GM19240 (cell line): ENCODE data around the gene ABCC5.
"Not testable (repeated sequence)": the region's sequence is repeated elsewhere in the genome, so short reads cannot be mapped to it uniquely, and the experiment has no call there.

Experiments used
- DNase-seq: peaks from one replicate; pipeline ENCODE4 v3.0.0; 2011; ENCODE audit warnings: low spot score; ENCODE audit not compliant: insufficient read length

ABCC5 gene

DNA sequence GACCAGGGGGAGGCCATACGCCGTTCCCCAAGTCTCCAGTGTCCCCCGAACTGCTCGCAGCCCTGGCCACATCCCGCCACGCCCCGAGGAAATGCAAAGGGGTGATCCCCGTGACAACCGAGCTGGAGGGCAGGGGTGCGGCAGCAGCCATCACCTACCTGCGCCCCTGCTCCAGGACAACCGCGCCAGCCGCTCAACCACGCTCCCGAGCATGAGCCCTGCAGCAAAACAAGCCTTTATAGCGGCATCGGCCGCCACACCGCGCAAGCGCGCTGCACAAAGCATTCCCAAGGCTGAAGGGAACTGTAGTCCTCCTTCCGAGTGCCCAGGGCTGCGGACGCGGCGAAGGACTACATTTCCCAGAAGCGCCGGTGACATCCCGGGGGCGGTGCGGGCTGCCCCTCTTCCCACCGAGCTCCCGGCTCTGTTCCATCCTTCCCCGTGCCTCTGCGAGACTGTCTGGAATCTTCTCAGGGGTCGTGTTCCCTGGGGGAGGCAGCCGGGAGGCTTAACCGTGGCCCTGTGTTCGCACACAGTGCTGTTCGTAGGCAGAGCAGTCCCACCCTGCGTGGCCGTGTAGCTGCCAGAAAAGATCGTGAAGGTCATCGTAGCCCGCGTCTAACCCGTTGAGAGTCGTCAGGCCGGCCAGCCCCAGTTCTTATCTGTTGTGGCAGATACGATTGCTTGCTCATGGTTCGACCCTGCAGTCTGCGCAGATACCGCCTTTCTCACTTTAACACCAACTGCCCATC, at the start of gene ABCC5:
Gene ABCC5 (minus strand): TSS at position 213 of the 752 bp plus-strand sequence. CDS start 3,492 bp downstream, outside the sequence.
- DNase-seq = peak; percentile 86

DNA sequence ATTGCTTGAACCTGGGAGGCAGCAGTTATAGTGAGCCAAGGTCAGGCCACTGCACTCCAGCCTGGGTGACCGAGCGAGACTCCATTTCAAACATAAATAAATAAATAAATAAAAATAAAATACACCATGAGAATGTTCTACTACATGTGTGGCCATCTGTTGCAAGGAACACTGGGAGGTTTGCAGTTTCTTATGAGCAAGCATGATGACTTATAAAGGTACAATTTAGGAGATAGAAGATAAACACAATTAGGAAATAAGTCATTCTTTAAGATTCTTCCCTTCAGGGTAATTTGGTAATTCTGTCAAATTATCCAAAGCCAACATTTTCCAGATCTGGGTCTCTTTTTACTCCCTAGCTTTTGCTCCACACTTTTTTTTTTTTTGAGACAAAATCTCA, 48.5 kb upstream of the ABCC5 start:
- no peak for DNase-seq

- no peak for DNase-seq
Observed at GRCh38 chr3:184062637-184063036, 45.0 kb upstream of the ABCC5 start.

DNA sequence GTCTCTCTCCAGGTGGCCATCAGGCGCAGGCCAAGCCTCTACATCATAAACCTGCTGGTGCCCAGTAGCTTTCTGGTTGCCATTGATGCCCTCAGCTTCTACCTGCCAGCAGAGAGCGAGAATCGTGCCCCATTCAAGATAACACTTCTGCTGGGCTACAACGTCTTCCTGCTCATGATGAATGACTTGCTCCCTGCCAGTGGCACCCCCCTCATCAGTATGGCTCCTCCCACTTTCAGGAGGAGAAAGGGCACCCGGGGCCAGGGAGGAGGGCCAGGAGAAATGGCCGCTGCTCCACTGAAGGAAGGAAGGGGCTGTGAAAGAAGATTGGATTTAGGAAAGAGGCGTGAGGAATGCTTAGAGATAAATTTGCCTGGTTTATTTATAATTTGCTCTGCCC, 41.7 kb upstream of the ABCC5 start:
- DNase-seq = no peak

DNA sequence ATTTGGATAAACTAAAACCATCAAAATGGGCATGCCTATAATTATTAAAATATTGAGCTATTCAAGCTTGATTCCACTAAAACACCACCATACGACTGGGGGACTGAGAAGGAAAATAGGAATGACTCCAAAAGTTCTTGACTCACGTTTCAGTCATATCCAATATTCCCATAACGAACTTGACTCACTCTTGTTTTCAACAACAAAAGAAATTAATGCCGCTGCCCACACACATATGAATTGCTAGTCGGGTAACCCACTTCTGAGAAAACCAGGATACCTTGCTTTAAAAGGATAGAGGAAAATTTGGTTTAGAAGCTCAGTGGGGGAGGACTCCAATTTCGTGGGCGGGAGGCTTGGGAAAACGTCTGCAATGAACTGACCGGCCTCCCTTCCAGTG, 40.3 kb upstream of the ABCC5 start:
- no peak for DNase-seq

DNA sequence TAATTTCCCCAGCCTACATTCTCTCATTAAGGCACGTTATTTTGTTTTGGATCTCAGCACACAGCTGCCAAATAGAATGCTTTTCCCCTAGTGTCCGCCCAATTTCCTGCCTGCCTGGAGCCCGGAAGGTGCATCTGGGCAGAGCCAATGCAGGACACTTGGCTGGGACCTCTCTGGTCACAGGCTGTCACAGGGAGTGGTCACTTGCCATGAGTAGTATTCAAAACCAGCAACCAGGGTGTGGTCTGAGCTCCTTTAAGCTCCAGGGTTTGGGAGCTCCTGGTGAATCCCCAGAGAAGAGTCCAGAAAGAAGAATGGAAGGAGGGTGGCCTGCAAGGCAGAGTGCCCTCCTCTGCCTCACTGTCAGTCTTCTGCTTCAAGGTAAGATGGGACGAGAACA, 35.1 kb upstream of the ABCC5 start, which contains the start of gene HTR3C:
Gene HTR3C (plus strand): TSS at position 281 of the 400 bp plus-strand sequence. CDS start 34 bp downstream, at position 315.
- no peak for DNase-seq

DNA sequence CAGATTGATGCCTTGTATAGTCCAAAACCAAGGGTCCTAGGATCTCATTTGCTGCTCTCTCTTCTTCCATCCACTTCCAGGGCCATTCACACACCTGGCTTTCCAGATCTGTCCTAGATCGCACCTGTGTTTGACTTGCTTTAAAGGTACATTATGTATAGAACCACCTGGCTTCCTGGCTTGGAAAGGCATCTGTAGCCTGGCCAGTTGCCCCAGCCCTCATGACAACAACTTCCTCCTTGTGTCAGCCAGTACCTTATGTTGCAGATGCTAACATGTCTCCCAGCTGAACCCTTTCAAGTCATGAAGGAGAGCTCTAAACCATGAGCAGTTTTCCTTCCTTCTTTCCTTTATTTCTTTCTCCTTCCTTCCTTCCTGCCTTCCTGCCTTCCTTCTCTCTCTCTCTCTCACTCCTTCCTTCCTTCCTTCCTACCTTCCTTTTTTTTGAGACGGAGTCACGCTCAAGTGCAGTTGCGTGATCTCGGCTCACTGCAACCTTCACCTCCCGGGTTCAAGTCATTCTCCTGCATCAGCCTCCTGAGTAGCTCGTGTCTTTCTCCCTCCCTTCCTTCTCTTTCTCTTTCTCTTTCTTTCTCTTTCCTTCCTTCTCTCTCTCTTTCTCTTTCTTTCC, 32.6 kb upstream of the ABCC5 start:
- DNase-seq = no peak

GRCh38 chr3:184045995-184046394, 28.3 kb upstream of the ABCC5 start:
- no peak for DNase-seq

DNA sequence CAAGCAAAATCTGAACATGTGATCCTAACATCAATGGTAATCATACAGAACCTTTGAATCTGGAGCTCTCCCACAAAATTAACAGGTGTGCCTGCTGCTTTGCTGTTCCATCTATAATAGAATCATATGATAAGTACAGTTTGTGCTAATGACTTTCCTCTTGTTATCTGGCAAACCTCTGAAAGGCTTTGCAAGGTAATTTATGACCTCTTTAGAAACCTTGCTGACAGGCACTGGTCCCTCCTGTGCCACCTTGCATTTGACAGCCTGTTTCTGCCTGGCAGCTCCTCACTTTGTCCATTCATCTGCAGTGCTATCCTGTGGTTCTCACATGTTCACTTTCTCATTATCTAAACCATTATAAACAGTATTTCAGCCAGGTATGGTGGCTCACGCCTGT, 24.9 kb upstream of the ABCC5 start:
- no peak for DNase-seq

GRCh38 chr3:184040010-184040409, 22.3 kb upstream of the ABCC5 start:
- DNase-seq = no peak

- no peak for DNase-seq
Observed at GRCh38 chr3:184039414-184039813, 21.7 kb upstream of the ABCC5 start.

- not testable (repeated sequence) for DNase-seq
Observed at GRCh38 chr3:184038307-184038706, 20.6 kb upstream of the ABCC5 start.

DNA sequence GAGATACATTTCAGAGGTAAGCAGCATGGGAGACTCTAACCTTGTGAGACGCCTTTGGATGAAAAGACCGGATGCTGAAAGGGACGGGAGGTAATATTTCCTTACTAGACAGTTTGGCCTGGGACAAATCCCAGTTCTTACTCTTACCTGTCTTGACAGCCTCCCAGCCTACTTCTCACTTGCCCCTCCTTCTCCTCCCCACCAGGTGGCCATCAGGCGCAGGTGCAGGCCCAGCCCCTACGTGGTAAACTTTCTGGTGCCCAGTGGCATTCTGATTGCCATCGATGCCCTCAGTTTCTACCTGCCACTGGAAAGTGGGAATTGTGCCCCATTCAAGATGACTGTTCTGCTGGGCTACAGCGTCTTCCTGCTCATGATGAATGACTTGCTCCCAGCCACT, 20.1 kb upstream of the ABCC5 start:
- DNase-seq = no peak

DNA sequence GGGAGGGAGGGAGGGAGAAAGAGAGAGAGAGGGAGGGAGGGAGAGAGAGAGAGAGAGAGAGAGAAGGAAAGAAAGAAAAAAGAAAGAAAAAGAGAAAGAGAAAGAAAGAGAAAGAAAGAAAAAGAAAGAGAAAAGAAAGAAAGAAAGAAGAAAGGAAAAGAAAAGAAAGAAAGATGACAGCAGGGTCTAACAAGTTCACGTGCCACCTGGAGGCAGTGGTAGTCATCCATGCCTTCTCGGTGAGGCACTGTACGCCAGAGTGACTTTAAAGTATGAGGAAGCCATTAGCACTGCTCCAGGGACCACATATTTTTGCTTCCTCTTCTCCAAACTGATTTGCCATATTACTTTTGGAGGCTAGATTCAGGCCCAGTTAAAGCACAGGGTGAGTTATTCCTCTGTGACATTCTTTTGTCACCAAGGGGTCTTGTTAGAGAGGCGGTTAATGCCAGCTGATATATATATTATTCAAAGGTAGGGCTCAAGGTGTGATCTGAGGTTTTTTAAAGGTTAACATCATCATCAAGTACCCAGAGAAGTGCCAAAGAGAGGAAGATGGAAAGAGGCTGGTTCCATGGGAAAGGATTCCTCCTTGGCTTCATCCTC, 13.6 kb upstream of the ABCC5 start, which contains the start of gene HTR3D:
Gene HTR3D (plus strand): TSS at position 556 of the 606 bp plus-strand sequence. CDS start 0 bp downstream, at position 556.
- DNase-seq = no peak

DNA sequence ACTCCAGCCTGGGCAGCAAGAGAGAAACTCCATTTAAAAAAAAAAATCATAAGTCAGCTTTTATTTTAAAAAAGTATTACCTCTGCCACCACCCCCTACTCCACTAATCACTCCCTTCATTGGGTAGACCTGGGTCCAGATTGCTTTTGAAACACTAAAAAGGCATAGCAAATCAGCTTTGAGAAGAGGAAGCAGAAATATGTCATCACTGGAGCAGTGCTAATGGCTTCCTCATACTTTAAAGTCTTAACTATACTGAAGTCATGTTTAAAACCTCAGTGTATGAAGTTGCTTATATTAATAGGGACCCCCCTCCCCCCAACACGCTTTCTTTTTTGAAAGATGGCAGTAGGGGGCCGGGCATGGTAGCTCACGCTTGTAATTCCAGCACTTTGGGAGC, 12.9 kb upstream of the ABCC5 start:
- DNase-seq = no peak

DNA sequence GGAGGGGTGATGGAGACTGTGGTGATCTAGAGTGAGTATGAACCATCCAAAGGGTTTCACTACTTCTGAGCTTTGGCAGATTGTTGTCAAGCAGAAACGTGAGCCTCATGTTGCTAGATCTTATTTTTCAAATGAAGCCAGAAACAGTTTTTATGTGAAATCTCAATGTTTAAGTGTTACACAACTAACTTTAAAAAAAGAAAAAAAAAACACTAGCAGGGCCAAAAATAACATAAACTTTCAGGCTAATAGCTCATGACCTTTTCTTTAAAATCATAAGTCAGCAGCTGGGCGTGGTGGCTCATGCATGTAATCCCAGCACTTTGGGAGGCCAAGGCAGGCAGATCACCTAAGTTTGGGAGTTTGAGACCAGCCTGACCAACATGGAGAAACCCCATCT, 11.8 kb upstream of the ABCC5 start:
- no peak for DNase-seq

GRCh38 chr3:184028275-184028890, 10.7 kb upstream of the ABCC5 start:
- not testable (repeated sequence) for DNase-seq

DNA sequence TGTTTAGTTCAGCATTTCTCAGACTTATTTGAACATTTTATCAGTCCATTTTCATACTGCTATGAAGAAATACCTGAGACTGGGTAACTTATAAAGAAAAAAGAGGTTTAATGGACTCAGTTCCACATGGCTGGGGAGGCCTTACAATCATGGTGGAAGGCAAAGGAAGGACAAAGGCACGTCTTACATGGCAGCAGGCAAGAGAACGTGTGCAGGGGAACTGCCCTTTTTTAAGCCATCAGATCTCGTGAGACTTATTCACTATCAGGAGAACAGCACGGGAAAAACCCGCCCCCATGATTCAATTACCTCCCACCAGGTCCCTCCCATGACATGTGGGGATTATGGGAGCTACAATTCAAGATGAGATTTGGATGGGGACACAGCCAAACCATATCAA, 7.6 kb upstream of the ABCC5 start:
- DNase-seq = not testable (repeated sequence)

DNA sequence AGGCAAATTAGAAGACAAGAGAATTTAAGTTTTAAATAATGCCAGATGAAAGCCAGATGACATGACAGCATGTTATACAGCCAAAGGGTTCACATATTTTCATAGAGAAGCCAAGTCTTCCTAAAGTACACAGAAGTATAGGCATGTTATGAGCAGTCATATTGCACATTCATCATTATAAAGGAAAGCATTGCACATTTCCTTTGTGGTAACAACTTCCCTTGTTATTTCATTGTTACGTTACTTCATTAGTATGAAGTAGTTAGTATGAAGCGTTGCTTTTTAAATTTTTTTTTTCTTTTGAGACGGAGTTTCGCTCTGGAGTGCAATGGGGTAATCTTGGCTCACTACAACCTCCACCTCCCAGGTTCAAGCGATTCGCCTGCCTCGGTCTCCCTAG, 4.6 kb upstream of the ABCC5 start:
- no peak for DNase-seq

- DNase-seq = no peak
Observed at GRCh38 chr3:184018424-184018973, 815 bp upstream of the ABCC5 start.

- DNase-seq = peak; percentile 29
Observed at GRCh38 chr3:184016811-184017671, 643 bp downstream of the ABCC5 start.
